COR-L47 (cell line): Measurements from ENCODE around the gene AGXT.

Experiments used
- DNase-seq: peaks from one replicate; lab custom pipeline; 2025; lab: John Stamatoyannopoulos, UW

AGXT gene

GRCh38 chr2:240928476-240929363 lies 60.1 kb downstream of the AGXT start:
- DNase-seq = no peak

DNA sequence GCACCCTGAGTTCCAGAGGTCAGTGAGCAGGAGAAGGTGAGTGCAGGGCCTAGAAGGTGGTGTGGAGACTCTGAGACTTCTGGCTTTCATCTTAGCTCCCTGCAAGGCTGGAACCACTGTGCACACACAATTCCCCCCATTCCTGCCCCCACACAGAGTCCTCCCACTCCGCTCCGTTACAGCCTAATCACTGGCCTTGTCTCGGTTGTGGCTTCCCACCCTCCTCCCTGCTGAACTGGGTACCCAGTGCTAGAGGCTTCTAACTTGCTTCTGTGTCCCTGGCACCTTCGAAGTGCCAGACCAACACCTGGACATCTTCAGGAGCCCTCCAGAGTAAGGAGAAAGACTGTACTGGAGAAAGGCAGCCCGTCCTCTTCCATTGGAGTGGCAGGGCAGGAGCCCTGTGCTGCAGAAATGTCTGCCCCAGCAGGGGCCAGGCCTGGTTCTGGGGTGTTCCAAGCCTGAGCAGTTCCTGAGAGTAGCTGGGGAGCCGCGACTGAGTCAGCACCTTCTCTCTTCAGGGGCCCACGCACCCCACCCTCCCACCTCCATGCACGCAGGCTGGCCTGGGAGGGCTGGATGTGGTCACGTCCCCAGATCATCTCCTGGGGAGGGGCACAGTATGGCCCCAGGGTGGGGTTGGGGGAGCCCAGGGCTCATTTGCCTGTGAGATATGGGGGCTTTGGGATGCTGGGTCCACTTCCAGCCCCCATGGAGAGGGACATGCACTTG lies 60.9 kb downstream of the AGXT start:
- DNase-seq = no peak
